H1 (cell line): ENCODE measurements around the gene GSAP. TPM values are rescaled to one million over a fixed set of nuclear protein-coding genes. Genes with fewer than 3 reads are reported as not detected.

Experiments
- CTCF ChIA-PET: fragments of 300-600 bp; sonication (Branson Sonifier 250); formaldehyde crosslinking; loops from one replicate; lab custom pipeline; 2021; ENCODE audit not compliant: partially characterized antibody; lab: Charles Lee
- POLR2A ChIA-PET: fragments of 300-600 bp; sonication (Branson Sonifier 250); formaldehyde crosslinking; loops from one replicate; lab custom pipeline; 2021; ENCODE audit warnings: inconsistent platforms; ENCODE audit not compliant: partially characterized antibody; lab: Charles Lee
- DNase-seq, 2 experiments: peaks; one replicate each; pipeline versions ENCODE4 v3.0.0 to v3.0.0-alpha.2; 2010 to 2022; ENCODE audit warnings: low spot score in 2 of 2, low read depth in 1 of 2, mixed read lengths in 1 of 2
- FAIRE-seq: peaks from 2 replicates; lab custom pipeline; 2011; peaks lifted over from hg19 to GRCh38; lab: Jason Lieb, UNC
- H2AFZ ChIP-seq: 2 replicates; pipeline ENCODE4 v1.8.1; 2012; ENCODE audit warnings: low read length, inconsistent platforms
- H2AK5ac ChIP-seq: 2 replicates; pipeline ENCODE4 v1.6.1; 2013; ENCODE audit warnings: low read depth, low read length
- H2BK120ac ChIP-seq: replicated peaks from 2 replicates; pipeline ENCODE3; 2013; ENCODE audit warnings: low read depth, low read length, inconsistent platforms
- H2BK12ac ChIP-seq: 2 replicates; pipeline ENCODE4 v1.6.1; 2013; ENCODE audit warnings: low read depth, low read length
- H2BK15ac ChIP-seq: 2 replicates; pipeline ENCODE4 v1.6.1; 2013; ENCODE audit warnings: low read length
- H2BK20ac ChIP-seq: 2 replicates; pipeline ENCODE4 v1.6.1; 2013; ENCODE audit warnings: low read length
- H2BK5ac ChIP-seq: 2 replicates; pipeline ENCODE4 v1.6.1; 2013; ENCODE audit warnings: low read depth, low read length
- H3K14ac ChIP-seq: 2 replicates; pipeline ENCODE4 v1.6.1; 2013; ENCODE audit warnings: inconsistent platforms; ENCODE audit not compliant: insufficient read length
- H3K18ac ChIP-seq: 2 replicates; pipeline ENCODE4 v1.6.1; 2013; ENCODE audit warnings: low read length; ENCODE audit errors: extremely low read depth
- H3K23ac ChIP-seq: 2 replicates; pipeline ENCODE4 v1.6.1; 2013; ENCODE audit warnings: inconsistent platforms; ENCODE audit not compliant: insufficient read length
- H3K23me2 ChIP-seq: 2 replicates; pipeline ENCODE4 v1.6.1; 2013; ENCODE audit warnings: low read depth, low read length
- H3K27ac ChIP-seq: 2 replicates; pipeline ENCODE4 v1.6.1; 2011; ENCODE audit warnings: low read depth, low read length, inconsistent platforms
- H3K27me3 ChIP-seq, 4 experiments: replicated peaks in 1 of 4; 1 replicate in 1 of 4; 2 replicates in 3 of 4; pipeline versions ENCODE4 v1.6.1 to v1.8.1; 2011 to 2013; ENCODE audit warnings: low read length in 3 of 4, mild to moderate bottlenecking in 3 of 4, inconsistent platforms in 2 of 4, mixed read lengths in 2 of 4, moderate library complexity in 1 of 4; ENCODE audit not compliant: control insufficient read depth in 3 of 4, insufficient read depth in 3 of 4; ENCODE audit errors: extremely low read depth in 1 of 4
- H3K36me3 ChIP-seq, 4 experiments: 2 replicates each; pipeline versions ENCODE4 v1.6.1 to v1.8.1; 2011 to 2013; ENCODE audit warnings: mild to moderate bottlenecking in 4 of 4, low read length in 3 of 4, moderate library complexity in 2 of 4, control low read depth in 1 of 4, inconsistent platforms in 1 of 4; ENCODE audit not compliant: insufficient read depth in 4 of 4, control insufficient read depth in 2 of 4
- H3K4ac ChIP-seq: replicated peaks from 2 replicates; pipeline ENCODE3; 2013; ENCODE audit warnings: low read length, low read depth, mixed read lengths, inconsistent platforms; ENCODE audit not compliant: insufficient read length
- H3K4me1 ChIP-seq, 4 experiments: replicated peaks in 1 of 4; 1 replicate in 1 of 4; 2 replicates in 3 of 4; pipeline versions ENCODE4 v1.6.1 to v1.8.1; 2011 to 2013; ENCODE audit warnings: low read length in 3 of 4, inconsistent platforms in 2 of 4, mixed read lengths in 1 of 4; ENCODE audit not compliant: insufficient read depth in 4 of 4, control insufficient read depth in 3 of 4
- H3K4me2 ChIP-seq, 2 experiments: 2 replicates each; pipeline versions ENCODE4 v1.6.1 to v1.8.1; 2011 to 2013; ENCODE audit warnings: low read depth in 2 of 2, low read length in 2 of 2, control low read depth in 1 of 2, inconsistent platforms in 1 of 2, mild to moderate bottlenecking in 1 of 2; ENCODE audit not compliant: insufficient read depth in 1 of 2
- H3K4me3 ChIP-seq, 4 experiments: fragments of 200-600, 300-600 bp in 1 of 4; sonication (generic), shearing (Covaris generic), sonication (Bioruptor Twin) in 1 of 4; 2 replicates each; pipeline versions ENCODE4 v1.5.1 to v1.8.1; 2011 to 2016; ENCODE audit warnings: low read length in 4 of 4, low read depth in 3 of 4, control low read depth in 2 of 4, inconsistent platforms in 2 of 4, mild to moderate bottlenecking in 2 of 4, mixed read lengths in 1 of 4, moderate library complexity in 1 of 4; ENCODE audit not compliant: insufficient read depth in 2 of 4; ENCODE audit errors: extremely low read depth in 1 of 4
- H3K56ac ChIP-seq: replicated peaks from 2 replicates; pipeline ENCODE3; 2013; ENCODE audit warnings: low read depth, mild to moderate bottlenecking, mixed read lengths, low read length, inconsistent platforms; ENCODE audit not compliant: insufficient read length
- H3K79me1 ChIP-seq: 2 replicates; pipeline ENCODE4 v1.6.1; 2013; ENCODE audit warnings: low read depth, low read length, control low read depth
- H3K79me2 ChIP-seq, 2 experiments: 2 replicates each; pipeline versions ENCODE4 v1.6.1 to v1.8.1; 2012 to 2013; ENCODE audit warnings: low read length in 2 of 2, mild to moderate bottlenecking in 2 of 2, inconsistent platforms in 1 of 2; ENCODE audit not compliant: insufficient read depth in 2 of 2, control insufficient read depth in 1 of 2
- H3K9ac ChIP-seq, 4 experiments: replicated peaks in 1 of 4; 1 replicate in 1 of 4; 2 replicates in 3 of 4; pipeline versions ENCODE4 v1.6.1 to v1.8.1; 2011 to 2013; ENCODE audit warnings: low read depth in 3 of 4, low read length in 3 of 4, control low read depth in 2 of 4, mild to moderate bottlenecking in 2 of 4, moderate library complexity in 2 of 4, inconsistent platforms in 1 of 4; ENCODE audit errors: extremely low read depth in 1 of 4
- H3K9me3 ChIP-seq, 2 experiments: 2 replicates each; pipeline versions ENCODE4 v1.6.1 to v1.8.1; 2012 to 2013; ENCODE audit warnings: mild to moderate bottlenecking in 2 of 2, moderate library complexity in 2 of 2, control low read depth in 1 of 2, inconsistent platforms in 1 of 2, low read depth in 1 of 2, low read length in 1 of 2, mixed read lengths in 1 of 2; ENCODE audit not compliant: insufficient read depth in 2 of 2
- H4K20me1 ChIP-seq, 2 experiments: replicated peaks in 1 of 2; 2 replicates each; pipeline versions ENCODE3 to v1.8.1; 2011 to 2013; ENCODE audit warnings: inconsistent platforms in 2 of 2, low read length in 2 of 2, mild to moderate bottlenecking in 1 of 2; ENCODE audit not compliant: insufficient read depth in 2 of 2, control insufficient read depth in 1 of 2
- H4K5ac ChIP-seq: 2 replicates; pipeline ENCODE4 v1.6.1; 2013; ENCODE audit warnings: low read length, low read depth, mixed read lengths, inconsistent platforms; ENCODE audit not compliant: insufficient read length
- H4K8ac ChIP-seq: 2 replicates; pipeline ENCODE4 v1.8.0; 2013; ENCODE audit warnings: mild to moderate bottlenecking, moderate library complexity, low read length, inconsistent platforms; ENCODE audit not compliant: insufficient read depth; ENCODE audit errors: extremely low read depth
- H4K91ac ChIP-seq: replicated peaks from 2 replicates; pipeline ENCODE3; 2013; ENCODE audit warnings: low read length, mixed read lengths, inconsistent platforms; ENCODE audit not compliant: insufficient read length
- ASH2L ChIP-seq: fragments of 200-600, 300-600 bp; sonication (generic); IDR thresholded peaks from one replicate; pipeline ENCODE4 v1.7.1; 2017; ENCODE audit warnings: low read length
- CBX5 ChIP-seq: fragments of 300-800, 300-1000 bp; sonication (generic); IDR thresholded peaks from 2 replicates; pipeline ENCODE4 v1.7.1; 2016; ENCODE audit warnings: antibody characterized with exemption, low read length, low read depth
- EP300 ChIP-seq, 2 experiments: IDR thresholded peaks; 1 replicate in 1 of 2; 2 replicates in 1 of 2; pipeline ENCODE4 v1.6.1; 2011 to 2012; ENCODE audit warnings: low read depth in 2 of 2, low read length in 2 of 2, mild to moderate bottlenecking in 2 of 2, borderline replicate concordance in 1 of 2, inconsistent platforms in 1 of 2, moderate library complexity in 1 of 2
- SRF ChIP-seq: IDR thresholded peaks from 2 replicates; pipeline ENCODE4 v1.6.1; 2011; ENCODE audit warnings: mild to moderate bottlenecking, low read depth, low read length, moderate library complexity
- WGBS, 2 experiments: shearing (Covaris generic) in 1 of 2; methylation state at CpG; one replicate each; pipeline versions ENCODE4 v1.1.6 to v1.1.7; 2013 to 2015; ENCODE audit warnings: low lambda C conversion rate in 2 of 2, mixed read lengths in 2 of 2, inconsistent platforms in 1 of 2, low coverage in 1 of 2, missing lambda C conversion rate in 1 of 2; ENCODE audit not compliant: insufficient replicate concordance in 2 of 2, insufficient coverage in 1 of 2, insufficient read length in 1 of 2; ENCODE audit errors: extremely low coverage in 1 of 2, missing lambda C conversion rate in 1 of 2; 5-methylcytosine and 5-hydroxymethylcytosine counted together
- polyA plus RNA-seq, 7 experiments: library from polyadenylated mRNA; depleted of rRNA in 3 of 7; stranded (reverse) in 5 of 7; unstranded in 2 of 7; fragments of >200 nt in 5 of 7; fragments of 200-250 nt in 2 of 7; gene quantifications; 1 replicate in 5 of 7; 2 replicates in 1 of 7; 4 replicates in 1 of 7; pipeline versions ENCODE4 v1.2.1 to v1.2.3, GENCODE V29; 2011 to 2013; ENCODE audit warnings: missing spikeins in 2 of 7, mixed read lengths in 2 of 7
- total RNA-seq: library from RNA; stranded (reverse); fragmentation: NEBNext Ultra II Directional; extraction: Animal tissue kit (Norgen Biotek cat#: 25700); gene quantifications from 2 replicates; pipeline ENCODE4 v1.2.1, GENCODE V29; 2021

GSAP gene
- total and polyA plus RNA-seq, 2 of the 8 experiments (the other 6 are each of a cell fraction or from before 2014, with no cell fraction given) = 0.93 to 2.1 TPM

- no peaks in the 10 kb centered on the region for H3K79me1 ChIP-seq
- H2AFZ ChIP-seq = no peak overlapping the region
- H3K18ac ChIP-seq = no peak overlapping the region
- ChIA-PET CTCF (interaction anchor here (1.0 kb wide), 1 partner anchor 247 kb away, joined by 3 read pairs; no protein-coding TSS in a partner anchor), POLR2A (no interaction called here)
- H4K91ac ChIP-seq = no peak overlapping the region
- H2BK120ac ChIP-seq = no peak overlapping the region
- H2BK15ac ChIP-seq = no peak overlapping the region
- no peaks in the 10 kb centered on the region for H3K9me3 ChIP-seq
- H2AK5ac ChIP-seq = peak overlapping the region; percentile 45; the same call in 1 of the 2 replicates
- H2BK12ac ChIP-seq = no peak overlapping the region
- no peaks in the 10 kb centered on the region for H3K27me3 ChIP-seq
- H3K4me2 ChIP-seq = no peak overlapping the region
- H4K5ac ChIP-seq = no peak overlapping the region
- no peak for DNase-seq
- no peak overlapping the region for H3K27ac ChIP-seq
- no peaks in the 10 kb centered on the region for H3K23me2 ChIP-seq
- H2BK20ac ChIP-seq = no peak overlapping the region
- no peak for FAIRE-seq
- H3K4ac ChIP-seq = no peak overlapping the region
- no peak overlapping the region for H3K9ac ChIP-seq
- no peak overlapping the region for H2BK5ac ChIP-seq
- H3K4me1 ChIP-seq = peaks cover 0 to 5% (median 2%) of the 10 kb centered on the region in 4 experiments; a peak in 2 of 7 replicates
- H3K36me3 ChIP-seq = no peaks in the 10 kb centered on the region
- 92% methylated on average over 2 of the region's 2 CpGs; no CpG with 5 or more reads in 1 of the 2 experiments for WGBS, 2 experiments
- no peak overlapping the region for H3K23ac ChIP-seq
- H4K20me1 ChIP-seq = no peaks in the 10 kb centered on the region
- no peak overlapping the region for H4K8ac ChIP-seq
- no peak overlapping the region for H3K14ac ChIP-seq
- no peaks in the 10 kb centered on the region for H3K79me2 ChIP-seq
- no peak overlapping the region for H3K56ac ChIP-seq
- no peak for TF ChIP-seq SRF
- no peak for TF ChIP-seq EP300 (IDR thresholded peaks at IDR 0.05; ENCODE audit: borderline replicate concordance in 1 of 2, low read depth in 2 of 2, low read length in 2 of 2)
- no peak for TF ChIP-seq ASH2L
- no peak for TF ChIP-seq CBX5
- no peak overlapping the region for H3K4me3 ChIP-seq
Measured at GRCh38 chr7:77404641-77405040, 11.5 kb downstream of the GSAP start.
